HUES64 (cell line): ENCODE measurements around the gene SPATA3.

Experiments used
- H3K27ac ChIP-seq: 2 replicates; pipeline ENCODE4 v1.7.0; 2013; ENCODE audit warnings: low read depth, low read length, inconsistent platforms
- H3K27me3 ChIP-seq: 2 replicates; pipeline ENCODE4 v1.6.1; 2013; ENCODE audit warnings: mild to moderate bottlenecking, low read length; ENCODE audit not compliant: insufficient read depth
- H3K36me3 ChIP-seq: 2 replicates; pipeline ENCODE4 v1.6.1; 2013; ENCODE audit warnings: mild to moderate bottlenecking, low read length; ENCODE audit not compliant: insufficient read depth
- H3K4me1 ChIP-seq: 2 replicates; pipeline ENCODE4 v1.6.1; 2013; ENCODE audit warnings: mild to moderate bottlenecking, low read length, moderate library complexity; ENCODE audit not compliant: insufficient read depth
- H3K4me3 ChIP-seq: 2 replicates; pipeline ENCODE4 v1.5.1; 2013; ENCODE audit warnings: mild to moderate bottlenecking, low read length, moderate library complexity
- H3K9ac ChIP-seq: 2 replicates; pipeline ENCODE4 v1.6.1; 2013; ENCODE audit warnings: mild to moderate bottlenecking, low read depth, low read length
- H3K9me3 ChIP-seq: 2 replicates; pipeline ENCODE4 v1.6.1; 2013; ENCODE audit warnings: low read depth, low read length; ENCODE audit not compliant: insufficient read depth
- WGBS: fragments of 150-250, 120-280 bp; methylation state at CpG from one replicate; pipeline ENCODE4 v1.1.7; 2013; ENCODE audit warnings: missing lambda C conversion rate; 5-methylcytosine and 5-hydroxymethylcytosine counted together

Gene SPATA3

DNA sequence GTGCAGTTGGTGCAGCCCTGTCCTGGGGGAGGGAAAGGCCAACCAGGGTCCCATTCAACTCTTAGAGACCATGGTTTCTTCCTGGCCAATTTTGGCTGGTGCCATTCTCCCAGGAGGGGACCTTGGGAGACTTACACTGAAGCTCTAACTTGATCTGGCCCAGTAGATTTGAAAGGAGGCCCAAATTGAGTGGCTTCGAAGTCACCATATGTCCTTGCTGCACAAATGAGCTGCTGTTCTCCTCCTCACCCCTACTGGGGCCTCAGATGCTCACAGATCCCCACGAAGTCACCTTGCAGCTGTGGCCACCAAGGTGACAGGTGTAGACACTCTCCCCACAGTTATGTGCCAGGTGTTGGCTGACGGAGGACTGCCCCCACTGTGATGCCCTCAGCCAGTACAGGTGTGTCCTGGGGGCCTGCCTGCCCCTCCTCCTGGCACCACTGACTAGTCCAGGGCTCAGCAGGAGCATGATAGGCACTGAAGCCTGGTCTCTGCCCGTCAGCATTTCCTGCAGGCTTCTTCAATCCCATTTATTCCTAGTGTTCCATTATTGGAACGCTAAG lies 36.7 kb downstream of the SPATA3 start:
- Histone ChIP-seq H3K4me3 (no peak overlapping the region), H3K27me3 (peaks cover 37% of the 10 kb centered on the region), H3K9me3 (no peaks in the 10 kb centered on the region), H3K4me1 (no peaks in the 10 kb centered on the region), H3K27ac (no peak overlapping the region), H3K9ac (no peak overlapping the region), H3K36me3 (no peaks in the 10 kb centered on the region)
- 82% methylated on average over 5 of the region's 5 CpGs for WGBS

DNA sequence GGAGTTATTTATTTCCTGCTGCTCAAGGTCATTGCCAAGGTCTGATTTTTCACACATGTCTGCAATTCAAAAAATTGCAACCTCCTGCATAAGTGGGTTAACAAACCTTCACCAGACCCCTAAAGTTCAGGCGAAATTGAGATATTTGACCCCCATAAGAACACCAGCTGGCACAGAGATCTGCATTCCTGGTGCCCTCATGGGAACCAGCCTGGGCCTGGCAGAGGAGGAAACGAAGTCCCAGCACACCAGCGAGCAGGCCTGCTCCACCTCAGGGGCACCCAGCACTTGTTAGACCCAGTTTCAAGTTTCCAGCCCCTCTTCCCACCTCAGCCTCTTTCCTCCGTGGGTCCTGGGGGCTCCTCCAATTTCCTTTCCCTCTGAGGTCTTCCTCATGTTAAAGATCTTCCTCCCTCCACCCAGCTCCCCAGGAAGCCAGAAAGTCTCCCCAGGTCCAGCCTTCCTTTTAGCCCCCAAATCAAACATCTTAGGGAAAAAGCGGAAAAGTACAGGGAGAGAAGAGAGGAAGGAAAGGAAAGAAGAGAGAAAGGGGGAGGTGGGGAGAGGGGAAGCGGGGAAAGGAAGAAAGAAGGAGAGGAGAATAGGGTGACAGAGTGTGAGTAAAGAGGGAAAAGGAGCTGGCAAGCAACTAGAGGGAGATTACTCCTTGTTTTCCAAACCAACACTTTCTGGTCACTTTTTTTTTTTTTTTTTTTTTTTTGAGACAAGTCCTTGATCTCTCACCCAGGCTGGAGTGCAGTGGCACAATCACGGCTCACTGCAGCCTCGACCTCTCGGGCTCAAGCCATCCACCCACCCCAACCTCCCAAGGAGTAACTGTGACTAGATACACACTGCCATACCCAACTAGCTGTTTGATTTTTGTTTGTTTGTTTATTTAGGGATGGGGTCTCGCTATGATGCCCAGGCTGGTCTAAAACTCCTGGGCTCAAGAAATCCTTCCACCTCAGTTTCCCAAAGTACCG lies 37.5 kb downstream of the SPATA3 start:
- H3K4me1 ChIP-seq: no peaks in the 10 kb centered on the region
- H3K9ac ChIP-seq: no peak overlapping the region
- no peak overlapping the region for H3K27ac ChIP-seq
- WGBS: 84% methylated on average over 11 of the region's 11 CpGs
- no peaks in the 10 kb centered on the region for H3K9me3 ChIP-seq
- H3K36me3 ChIP-seq: no peaks in the 10 kb centered on the region
- H3K4me3 ChIP-seq: no peak overlapping the region
- peaks cover 44% of the 10 kb centered on the region for H3K27me3 ChIP-seq

DNA sequence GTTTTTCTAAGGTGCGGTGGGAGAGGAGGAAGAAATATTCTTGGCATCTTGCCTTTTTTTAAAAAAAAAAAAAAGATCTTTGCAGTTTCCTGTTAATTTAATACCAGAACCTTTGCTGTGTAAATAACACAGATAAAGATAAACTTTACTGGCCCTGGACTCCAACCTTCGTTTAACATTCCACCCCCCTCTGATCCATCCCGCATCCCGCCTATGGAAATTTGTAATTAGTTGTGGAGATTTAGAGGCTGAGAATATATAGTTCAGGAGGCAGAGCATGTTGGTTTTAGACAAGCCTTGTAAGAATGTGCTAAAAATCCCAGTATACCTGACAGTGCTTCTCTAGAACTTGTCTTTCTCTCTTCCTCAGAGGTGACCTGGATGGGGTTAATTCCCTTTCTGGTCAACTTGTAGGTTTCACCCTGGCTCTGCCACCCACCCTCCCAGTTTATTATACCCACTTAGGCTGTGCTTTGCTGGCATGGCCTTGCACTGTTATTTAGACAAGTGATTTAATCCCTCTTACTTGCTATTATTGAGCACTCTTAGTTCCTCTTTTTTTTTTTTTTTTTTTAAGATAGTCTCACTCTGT lies 38.5 kb downstream of the SPATA3 start:
- no peak overlapping the region for H3K27ac ChIP-seq
- WGBS: 82% methylated on average over 3 of the region's 4 CpGs
- no peaks in the 10 kb centered on the region for H3K36me3 ChIP-seq
- peaks cover 54% of the 10 kb centered on the region for H3K27me3 ChIP-seq
- H3K4me3 ChIP-seq: no peak overlapping the region
- H3K9me3 ChIP-seq: no peaks in the 10 kb centered on the region
- H3K4me1 ChIP-seq: peaks cover 3% of the 10 kb centered on the region; the same call in 1 of the 2 replicates
- H3K9ac ChIP-seq: no peak overlapping the region

DNA sequence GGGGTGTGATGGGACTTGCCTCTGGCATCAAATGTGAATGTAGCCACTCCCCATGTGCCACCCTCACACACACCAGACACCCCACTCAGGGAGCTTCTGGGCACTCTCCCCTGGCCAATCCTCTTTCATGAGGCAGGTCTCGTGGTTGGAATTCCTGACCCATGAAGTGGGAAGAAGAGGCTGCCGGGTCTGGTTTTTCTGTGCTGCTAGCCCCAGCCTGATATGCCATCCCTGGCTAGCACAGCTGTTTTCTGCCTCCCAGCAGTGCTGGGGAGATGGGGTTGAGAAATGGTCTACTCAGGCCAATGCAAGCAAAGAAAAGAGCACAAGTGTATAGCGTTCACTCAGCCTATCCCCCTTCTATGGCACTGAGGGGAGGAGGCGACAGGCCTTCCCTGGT lies 40.2 kb downstream of the SPATA3 start:
- peaks cover 3% of the 10 kb centered on the region; the same call in 1 of the 2 replicates for H3K4me1 ChIP-seq
- no peak overlapping the region for H3K27ac ChIP-seq
- H3K9me3 ChIP-seq: no peaks in the 10 kb centered on the region
- peaks cover 70% of the 10 kb centered on the region for H3K27me3 ChIP-seq
- H3K4me3 ChIP-seq: no peak overlapping the region
- H3K9ac ChIP-seq: no peak overlapping the region
- H3K36me3 ChIP-seq: no peaks in the 10 kb centered on the region
- 79% methylated on average over 4 of the region's 4 CpGs for WGBS

DNA sequence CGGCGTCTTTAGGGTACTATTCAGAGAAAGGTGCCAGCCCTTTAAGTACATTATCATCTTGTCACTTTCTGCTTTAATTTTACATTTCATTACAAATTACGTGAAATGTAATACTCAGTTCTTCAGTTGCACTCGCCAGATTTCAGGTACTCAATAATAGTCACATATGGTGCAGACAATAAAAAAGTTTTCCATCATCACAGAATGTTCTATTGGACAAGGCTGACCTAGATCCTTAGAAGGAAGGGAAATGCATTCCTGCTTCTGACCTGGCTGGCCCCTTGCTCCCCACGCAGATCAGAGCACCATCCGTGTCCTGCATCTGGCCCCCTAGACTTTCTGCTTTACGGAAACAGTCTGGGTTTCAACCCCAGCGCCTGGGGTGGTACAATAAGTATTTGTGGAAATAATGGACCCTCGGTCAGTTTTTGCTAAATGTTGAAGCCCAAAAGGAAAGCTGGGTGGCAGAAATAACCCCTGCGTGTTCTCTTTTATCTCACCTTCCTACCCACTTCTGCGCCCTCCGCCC lies 40.7 kb downstream of the SPATA3 start:
- Histone ChIP-seq H3K27me3 (peaks cover 70% of the 10 kb centered on the region), H3K27ac (no peak overlapping the region), H3K9ac (no peak overlapping the region), H3K4me3 (no peak overlapping the region), H3K4me1 (peaks cover 3% of the 10 kb centered on the region; the same call in 1 of the 2 replicates), H3K36me3 (no peaks in the 10 kb centered on the region), H3K9me3 (no peaks in the 10 kb centered on the region)
- 72% methylated on average over 10 of the region's 12 CpGs for WGBS

DNA sequence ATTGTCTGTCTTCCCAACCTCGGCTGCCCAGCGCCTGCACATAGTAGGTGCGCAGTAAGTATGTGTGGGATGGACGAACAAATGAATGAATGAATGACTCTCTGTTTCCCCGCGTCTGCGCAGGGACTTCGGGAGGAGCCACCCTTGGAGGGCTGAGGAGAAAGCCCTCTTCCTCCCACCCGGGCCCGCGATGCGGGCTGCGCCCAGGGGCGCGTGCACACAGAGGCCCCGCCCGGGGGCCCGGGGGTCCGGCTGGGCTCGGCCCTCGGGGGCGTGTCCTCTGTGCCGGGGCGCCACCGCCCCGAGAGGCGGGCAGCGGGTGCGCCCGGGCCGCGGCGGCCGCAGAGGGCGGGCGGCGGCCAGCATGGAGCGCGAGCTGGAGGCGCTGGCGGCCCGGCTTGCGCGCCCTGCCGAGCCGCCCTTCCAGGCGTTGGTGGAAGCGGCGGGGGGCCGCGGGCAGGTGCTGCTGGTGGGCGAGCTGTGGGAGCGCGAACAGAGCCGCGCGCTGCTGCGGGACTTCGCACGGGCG lies 41.3 kb downstream of the SPATA3 start, which contains the start of gene C2orf72:
Gene C2orf72, plus strand, starts transcription at position 322 of the 529 bp plus-strand sequence. Its CDS starts 43 bp downstream, at position 365.
- WGBS: 2% methylated on average over 61 of the region's 61 CpGs
- Histone ChIP-seq H3K9me3 (no peaks in the 10 kb centered on the region), H3K4me3 (peak within 1 kb of the TSS; percentile 58), H3K36me3 (no peaks in the 10 kb centered on the region), H3K27ac (no peak within 1 kb of the TSS), H3K4me1 (peaks cover 3% of the 10 kb centered on the region; the same call in 1 of the 2 replicates), H3K9ac (no peak within 1 kb of the TSS), H3K27me3 (peaks cover 72% of the 10 kb centered on the region)

DNA sequence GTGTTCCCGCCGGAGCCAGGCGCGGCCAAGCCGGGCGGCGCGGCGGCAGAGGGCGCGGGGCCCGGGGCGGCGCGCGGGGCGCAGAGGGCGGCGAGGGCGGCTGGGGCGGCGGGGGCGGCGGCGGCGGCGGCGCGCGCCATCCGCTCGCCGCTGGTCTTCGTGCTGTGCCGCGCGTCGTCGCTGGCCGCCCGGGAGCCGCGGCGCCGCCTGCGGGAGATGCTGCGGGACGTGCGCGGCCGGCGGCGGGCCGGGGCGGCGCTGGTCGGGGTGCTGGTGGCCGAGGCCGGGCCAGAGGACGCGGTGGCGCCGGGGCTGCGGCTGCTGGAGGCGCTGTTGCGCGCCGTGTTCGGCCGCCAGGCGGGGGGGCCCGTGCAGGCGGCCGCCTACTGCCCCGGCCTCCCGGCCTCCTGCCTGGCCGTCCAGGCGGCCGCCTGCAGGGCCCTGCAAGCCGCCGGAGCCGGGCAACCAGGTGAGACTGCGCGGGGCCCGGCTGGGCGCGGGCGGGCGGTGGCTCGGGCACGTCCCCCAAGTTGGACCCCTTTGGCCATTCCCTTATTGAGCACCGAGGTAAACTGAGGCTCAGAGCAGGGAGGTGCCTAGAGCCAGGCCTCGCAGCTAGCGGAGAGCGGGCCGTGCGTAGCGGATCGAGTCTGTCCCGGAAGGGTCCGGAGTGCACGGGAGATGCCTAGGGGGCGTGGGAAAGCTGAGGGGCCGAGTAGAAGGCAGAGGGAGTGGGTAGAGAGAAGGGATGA lies 42.0 kb downstream of the SPATA3 start:
- H3K27ac ChIP-seq: no peak overlapping the region
- H3K4me3 ChIP-seq: peak overlapping the region; percentile 58
- H3K9me3 ChIP-seq: no peaks in the 10 kb centered on the region
- H3K9ac ChIP-seq: no peak overlapping the region
- peaks cover 73% of the 10 kb centered on the region for H3K27me3 ChIP-seq
- peaks cover 3% of the 10 kb centered on the region; the same call in 1 of the 2 replicates for H3K4me1 ChIP-seq
- under 1% methylated on average over 104 of the region's 104 CpGs for WGBS
- no peaks in the 10 kb centered on the region for H3K36me3 ChIP-seq

DNA sequence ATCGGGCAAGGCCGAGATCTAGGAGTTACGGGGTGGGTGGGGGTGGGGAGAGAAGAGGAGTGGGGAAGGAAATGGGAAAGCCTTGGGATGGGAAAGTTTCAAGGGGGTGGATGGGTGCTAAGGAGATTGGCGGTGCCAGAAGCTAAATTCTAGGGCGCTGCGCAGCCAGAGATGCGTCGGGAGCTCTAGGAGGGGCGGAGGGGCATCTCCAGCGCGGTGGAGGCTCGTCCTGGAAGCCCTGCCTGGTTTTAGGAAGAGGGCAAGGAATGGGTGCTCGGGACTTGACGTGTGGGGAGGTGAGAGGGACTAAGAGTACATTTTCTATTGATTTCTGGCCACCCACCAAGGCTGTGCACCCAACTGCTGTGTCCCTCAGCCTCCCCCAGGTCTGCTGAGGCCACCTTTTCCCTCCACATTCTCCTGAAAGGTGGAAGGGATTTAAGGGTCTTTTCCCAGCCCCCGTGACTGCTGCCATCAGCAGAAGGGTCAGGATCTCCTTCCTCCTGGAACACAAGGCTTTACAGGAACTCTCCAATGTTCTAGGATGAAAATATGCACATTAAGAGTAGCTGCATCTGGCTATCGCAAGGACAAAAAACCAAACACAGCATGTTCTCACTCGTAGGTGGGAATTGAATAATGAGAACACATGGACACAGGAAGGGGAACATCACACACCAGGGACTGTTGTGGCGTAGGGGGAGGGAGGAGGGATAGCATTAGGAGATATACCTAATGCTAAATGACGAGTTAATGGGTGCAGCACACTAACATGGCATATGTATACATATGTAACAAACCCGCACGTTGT lies 42.8 kb downstream of the SPATA3 start:
- Histone ChIP-seq H3K36me3 (no peaks in the 10 kb centered on the region), H3K4me3 (peak overlapping the region; percentile 58), H3K27me3 (peaks cover 73% of the 10 kb centered on the region), H3K4me1 (peaks cover 3% of the 10 kb centered on the region; the same call in 1 of the 2 replicates), H3K9me3 (no peaks in the 10 kb centered on the region), H3K27ac (no peak overlapping the region), H3K9ac (no peak overlapping the region)
- WGBS: 22% methylated on average over 18 of the region's 21 CpGs

DNA sequence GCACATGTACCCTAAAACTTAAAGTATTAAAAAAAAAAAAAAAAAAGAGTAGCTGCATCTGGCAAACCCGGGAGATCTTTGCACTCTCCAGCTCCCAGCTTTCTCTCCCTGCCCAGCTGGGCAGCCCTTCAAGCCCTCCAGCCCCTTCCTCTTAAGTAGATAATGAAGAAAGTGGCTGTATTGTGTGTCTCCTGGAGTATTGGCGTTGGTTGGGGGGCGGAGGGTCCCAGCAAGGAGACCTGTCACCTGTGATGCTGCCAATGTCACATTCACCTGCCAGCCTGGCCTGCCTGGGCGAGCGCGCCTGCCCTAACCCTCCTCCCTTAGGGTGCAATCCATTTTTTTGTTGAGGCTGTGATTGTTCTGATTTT lies 43.4 kb downstream of the SPATA3 start:
- 91% methylated on average over 4 of the region's 6 CpGs for WGBS
- Histone ChIP-seq H3K27ac (no peak overlapping the region), H3K4me3 (no peak overlapping the region), H3K36me3 (no peaks in the 10 kb centered on the region), H3K9me3 (no peaks in the 10 kb centered on the region), H3K9ac (no peak overlapping the region), H3K4me1 (peaks cover 3% of the 10 kb centered on the region; the same call in 1 of the 2 replicates), H3K27me3 (peaks cover 68% of the 10 kb centered on the region)
